ENCODE data around the gene PRSS57.
A peak's percentile ranks its signal among the peaks of the same experiment; 100 is the strongest.

- peak; percentile 42 for TF ChIP-seq CTCF (IDR thresholded peaks at IDR 0.05; ENCODE audit: low read length)
- no peak for TF ChIP-seq EZH2 (optimal IDR thresholded peaks at IDR 0.05; ENCODE audit: low read depth, low read length)
Measured at GRCh38 chr19:741506-742131, 46.4 kb upstream of the PRSS57 start.
